Breast epithelium (tissue), 3 donors: Measurements from ENCODE around the gene CYP46A1.

Source experiments
- CTCF ChIP-seq, 3 donors: fragments of 450-650 bp; IDR thresholded peaks; one replicate each; pipeline ENCODE4 v1.5.1; 2016 to 2017; ENCODE audit warnings: antibody characterized with exemption in 3 of 3, mild to moderate bottlenecking in 3 of 3, moderate library complexity in 3 of 3
- POLR2A ChIP-seq: fragments of 450-650 bp; IDR thresholded peaks from one replicate; pipeline ENCODE4 v1.6.1; 2016; ENCODE audit warnings: antibody characterized with exemption, mild to moderate bottlenecking, moderate library complexity

GRCh38 chr14:99757331-99758070 lies 73.4 kb downstream of the CYP46A1 start:
- no peak for TF ChIP-seq CTCF (IDR thresholded peaks at IDR 0.05)
- TF ChIP-seq POLR2A = no peak
